HEK293T (cell line): ENCODE measurements around the gene TBC1D3B.

Source experiments
- CTCF ChIA-PET: fragments of 350-600 bp; formaldehyde crosslinking; extraction: SDS; loops from one replicate; lab custom pipeline; 2021; ENCODE audit warnings: antibody characterized with exemption, inconsistent platforms; lab: Yijun Ruan, JAX
- POLR2A ChIA-PET: fragments of 350-600 bp; formaldehyde crosslinking; extraction: SDS; loops from one replicate; lab custom pipeline; 2020; ENCODE audit warnings: antibody characterized with exemption, inconsistent platforms; lab: Yijun Ruan, JAX
- DNase-seq: peaks from one replicate; pipeline ENCODE4 v3.0.0; 2012; ENCODE audit warnings: mixed read lengths; ENCODE audit errors: extremely low spot score
- ARNT ChIP-seq: fragments of 450-650 bp; IDR thresholded peaks from 2 replicates; pipeline ENCODE4 v1.6.1; 2017; ENCODE audit warnings: mild to moderate bottlenecking
- BHLHE40 ChIP-seq: fragments of 450-650 bp; IDR thresholded peaks from 2 replicates; pipeline ENCODE4 v1.6.1; 2016; ENCODE audit warnings: mild to moderate bottlenecking, moderate library complexity, borderline replicate concordance
- CTBP1 ChIP-seq: fragments of 450-650 bp; IDR thresholded peaks from 2 replicates; pipeline ENCODE4 v1.6.1; 2016; ENCODE audit warnings: borderline replicate concordance
- ELF4 ChIP-seq: fragments of 450-650 bp; IDR thresholded peaks from 2 replicates; pipeline ENCODE4 v1.6.1; 2017; ENCODE audit warnings: antibody characterized with exemption
- FOXA1 ChIP-seq: fragments of 450-650 bp; IDR thresholded peaks from 2 replicates; pipeline ENCODE4 v1.6.1; 2016; ENCODE audit warnings: mild to moderate bottlenecking
- FOXK2 ChIP-seq: fragments of 450-650 bp; IDR thresholded peaks from 2 replicates; pipeline ENCODE4 v1.6.1; 2016; ENCODE audit warnings: mild to moderate bottlenecking
- FOXM1 ChIP-seq: fragments of 450-650 bp; IDR thresholded peaks from 2 replicates; pipeline ENCODE4 v1.6.1; 2017; ENCODE audit warnings: mild to moderate bottlenecking, borderline replicate concordance
- HDGF ChIP-seq: fragments of 450-650 bp; IDR thresholded peaks from 2 replicates; pipeline ENCODE4 v1.6.1; 2017; ENCODE audit warnings: antibody characterized with exemption, borderline replicate concordance
- L3MBTL2 ChIP-seq: fragments of 450-650 bp; conservative IDR thresholded peaks from 2 replicates; pipeline ENCODE4 v1.6.1; 2016; ENCODE audit warnings: mild to moderate bottlenecking
- LEF1 ChIP-seq: fragments of 450-650 bp; IDR thresholded peaks from 2 replicates; pipeline ENCODE4 v1.6.1; 2017; ENCODE audit warnings: mild to moderate bottlenecking, borderline replicate concordance
- NFRKB ChIP-seq: fragments of 450-650 bp; IDR thresholded peaks from 2 replicates; pipeline ENCODE4 v1.6.1; 2016; ENCODE audit warnings: mild to moderate bottlenecking, moderate library complexity
- PKNOX1 ChIP-seq: fragments of 450-650 bp; IDR thresholded peaks from 2 replicates; pipeline ENCODE4 v1.6.1; 2016
- SP1 ChIP-seq: fragments of 450-650 bp; IDR thresholded peaks from 2 replicates; pipeline ENCODE4 v1.6.1; 2017
- SUZ12 ChIP-seq: fragments of 450-650 bp; IDR thresholded peaks from 2 replicates; pipeline ENCODE4 v1.6.1; 2016; ENCODE audit warnings: mild to moderate bottlenecking
- TARDBP ChIP-seq: fragments of 450-650 bp; IDR thresholded peaks from 2 replicates; pipeline ENCODE4 v1.6.1; 2016
- ZNF384 ChIP-seq: fragments of 450-650 bp; IDR thresholded peaks from 2 replicates; pipeline ENCODE4 v1.6.1; 2016

The TBC1D3B gene

GRCh38 chr17:36149296-36149820 lies 27.1 kb downstream of the TBC1D3B start:
- POLR2A ChIA-PET = interaction anchor here (1.5 kb wide), 1 partner anchor 337 kb away, joined by 7 read pairs; the partner anchor contains the start of gene ZNHIT3
- CTCF ChIA-PET = interaction anchor here (0.5 to 2.5 kb wide), 22 partner anchors 13 to 1875 kb away, joined by 3 to 25 read pairs (median 4); partner anchors contain the start of genes CCL16 and RDM1
- DNase-seq = peak; percentile 23
- TF ChIP-seq ELF4 (no peak), ZNF384 (no peak), LEF1 (no peak), SUZ12 (no peak)

- CTCF ChIA-PET = interaction anchor here (0.6 to 2.5 kb wide), 36 partner anchors 13 to 1730 kb away, joined by 3 to 25 read pairs (median 4); partner anchors contain the start of genes CCL15, CCL16 and RDM1
- DNase-seq = peak; percentile 88
- TF ChIP-seq BHLHE40 = no peak
- no peak for TF ChIP-seq ARNT
- TF ChIP-seq SUZ12 = no peak
- TF ChIP-seq L3MBTL2 = no peak
- TF ChIP-seq PKNOX1 = peak; percentile 85
- no peak for TF ChIP-seq FOXA1
- TF ChIP-seq CTBP1 = 0 out of 2 replicates have a peak, but pooled peaks have one; percentile 47
- TF ChIP-seq SP1 = no peak
- TF ChIP-seq LEF1 = no peak
- TF ChIP-seq ZNF384 = peak; percentile 71
- TF ChIP-seq ELF4 = no peak
- peak; percentile 59; the same call in 1 of the 2 replicates for TF ChIP-seq TARDBP
- no peak for TF ChIP-seq HDGF
- no peak for TF ChIP-seq FOXK2
- no peak for TF ChIP-seq NFRKB
- TF ChIP-seq FOXM1 = peak; percentile 53; the same call in 1 of the 2 replicates
- POLR2A ChIA-PET = interaction anchor here (1.5 kb wide), 1 partner anchor 338 kb away, joined by 7 read pairs; the partner anchor contains the start of gene ZNHIT3
Observed at GRCh38 chr17:36148559-36149295, 27.7 kb downstream of the TBC1D3B start.

- TF ChIP-seq HDGF (no peak), ELF4 (no peak), BHLHE40 (no peak), FOXM1 (no peak), NFRKB (no peak), ARNT (no peak), ZNF384 (no peak), CTBP1 (no peak), TARDBP (no peak), LEF1 (no peak)
- CTCF ChIA-PET = interaction anchor here (1.2 to 2.2 kb wide), 5 partner anchors 12 to 79 kb away, joined by 4 to 10 read pairs (median 5); no protein-coding TSS in a partner anchor
- no peak for DNase-seq
- POLR2A ChIA-PET = no interaction called here
Observed at GRCh38 chr17:36147601-36148000, 28.8 kb downstream of the TBC1D3B start.

GRCh38 chr17:36144981-36145729 lies 31.3 kb downstream of the TBC1D3B start:
- CTCF ChIA-PET = interaction anchor here (1.0 to 1.5 kb wide), 2 partner anchors 169 to 176 kb away, joined by 3 to 4 read pairs; no protein-coding TSS in a partner anchor
- POLR2A ChIA-PET = interaction anchor here (1.3 kb wide), 1 partner anchor 341 kb away, joined by 3 read pairs; the partner anchor contains the start of gene ZNHIT3
- TF ChIP-seq ZNF384 (no peak), LEF1 (no peak), HDGF (no peak), NFRKB (no peak), CTBP1 (no peak)
- DNase-seq = no peak

GRCh38 chr17:36144014-36144413 lies 32.4 kb downstream of the TBC1D3B start:
- POLR2A ChIA-PET = no interaction called here
- TF ChIP-seq SUZ12 = no peak
- TF ChIP-seq L3MBTL2 = no peak
- no peak for TF ChIP-seq NFRKB
- no peak for TF ChIP-seq BHLHE40
- TF ChIP-seq ARNT = no peak
- no peak for TF ChIP-seq ELF4
- no peak for TF ChIP-seq LEF1
- TF ChIP-seq SP1 = no peak
- no peak for TF ChIP-seq FOXA1
- no peak for TF ChIP-seq FOXM1
- no peak for TF ChIP-seq CTBP1
- no peak for TF ChIP-seq ZNF384
- TF ChIP-seq HDGF = no peak
- TF ChIP-seq FOXK2 = no peak
- no peak for TF ChIP-seq TARDBP
- TF ChIP-seq PKNOX1 = no peak
- no peak for DNase-seq
- CTCF ChIA-PET = no interaction called here

- DNase-seq = no peak
- no peak for TF ChIP-seq CTBP1
- TF ChIP-seq ZNF384 = no peak
- no peak for TF ChIP-seq TARDBP
- no peak for TF ChIP-seq LEF1
- TF ChIP-seq NFRKB = no peak
- TF ChIP-seq FOXK2 = no peak
- no peak for TF ChIP-seq PKNOX1
- no peak for TF ChIP-seq ELF4
- TF ChIP-seq BHLHE40 = no peak
- no peak for TF ChIP-seq SUZ12
- TF ChIP-seq L3MBTL2 = no peak
- TF ChIP-seq ARNT = no peak
- TF ChIP-seq FOXA1 = no peak
- no peak for TF ChIP-seq FOXM1
- ChIA-PET CTCF (no interaction called here), POLR2A (no interaction called here)
Observed at GRCh38 chr17:36142806-36143205, 33.6 kb downstream of the TBC1D3B start.
